WERI-Rb-1 (cell line): ENCODE measurements around the gene CYSTM1.
A peak's percentile ranks its signal among the peaks of the same experiment; 100 is the strongest.

Experiments
- DNase-seq: peaks from one replicate; pipeline ENCODE4 v3.0.0-alpha.2; 2020
- H3K27ac ChIP-seq: fragments of 250-450 bp; sonication (Bioruptor Pico); 2 replicates; pipeline ENCODE4 v1.5.1; 2020; ENCODE audit warnings: mild to moderate bottlenecking, moderate library complexity
- H3K27me3 ChIP-seq: fragments of 250-450 bp; sonication (Bioruptor Pico); 2 replicates; pipeline ENCODE4 v1.5.1; 2021; ENCODE audit warnings: mild to moderate bottlenecking, low read depth, moderate library complexity; ENCODE audit not compliant: insufficient read depth, severe bottlenecking
- H3K36me3 ChIP-seq: fragments of 250-450 bp; sonication (Bioruptor Pico); 2 replicates; pipeline ENCODE4 v1.5.1; 2020; ENCODE audit warnings: mild to moderate bottlenecking, moderate library complexity
- H3K4me3 ChIP-seq: 2 replicates; pipeline ENCODE4 v1.5.1; 2011; ENCODE audit warnings: low read depth, mild to moderate bottlenecking, control low read depth, low read length
- H3K9me3 ChIP-seq: fragments of 250-450 bp; sonication (Bioruptor Pico); 2 replicates; pipeline ENCODE4 v1.5.1; 2021; ENCODE audit warnings: mild to moderate bottlenecking, moderate library complexity; ENCODE audit not compliant: severe bottlenecking
- TF ChIP-seq, protein P1 (sequence below): IDR thresholded peaks from 2 replicates; pipeline ENCODE4 v1.5.1; 2011; ENCODE audit warnings: low read depth, mild to moderate bottlenecking, control low read depth, inconsistent platforms, low read length

CYSTM1 gene

GRCh38 chr5:140174465-140175366 is at the start of gene CYSTM1:
Gene CYSTM1 (plus strand): TSS chr5:140175188. CDS start chr5:140194466, 19,278 bp downstream.
- DNase-seq: peak; percentile 97
- peaks cover 4% of the 10 kb centered on the region for H3K36me3 ChIP-seq
- H3K4me3 ChIP-seq: peak within 1 kb of the TSS; percentile 88
- peak within 1 kb of the TSS; percentile 82 for H3K27ac ChIP-seq
- H3K9me3 ChIP-seq: no peaks in the 10 kb centered on the region
- TF ChIP-seq, protein P1, sequence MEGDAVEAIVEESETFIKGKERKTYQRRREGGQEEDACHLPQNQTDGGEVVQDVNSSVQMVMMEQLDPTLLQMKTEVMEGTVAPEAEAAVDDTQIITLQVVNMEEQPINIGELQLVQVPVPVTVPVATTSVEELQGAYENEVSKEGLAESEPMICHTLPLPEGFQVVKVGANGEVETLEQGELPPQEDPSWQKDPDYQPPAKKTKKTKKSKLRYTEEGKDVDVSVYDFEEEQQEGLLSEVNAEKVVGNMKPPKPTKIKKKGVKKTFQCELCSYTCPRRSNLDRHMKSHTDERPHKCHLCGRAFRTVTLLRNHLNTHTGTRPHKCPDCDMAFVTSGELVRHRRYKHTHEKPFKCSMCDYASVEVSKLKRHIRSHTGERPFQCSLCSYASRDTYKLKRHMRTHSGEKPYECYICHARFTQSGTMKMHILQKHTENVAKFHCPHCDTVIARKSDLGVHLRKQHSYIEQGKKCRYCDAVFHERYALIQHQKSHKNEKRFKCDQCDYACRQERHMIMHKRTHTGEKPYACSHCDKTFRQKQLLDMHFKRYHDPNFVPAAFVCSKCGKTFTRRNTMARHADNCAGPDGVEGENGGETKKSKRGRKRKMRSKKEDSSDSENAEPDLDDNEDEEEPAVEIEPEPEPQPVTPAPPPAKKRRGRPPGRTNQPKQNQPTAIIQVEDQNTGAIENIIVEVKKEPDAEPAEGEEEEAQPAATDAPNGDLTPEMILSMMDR: no peak
- H3K27me3 ChIP-seq: no peaks in the 10 kb centered on the region

DNA sequence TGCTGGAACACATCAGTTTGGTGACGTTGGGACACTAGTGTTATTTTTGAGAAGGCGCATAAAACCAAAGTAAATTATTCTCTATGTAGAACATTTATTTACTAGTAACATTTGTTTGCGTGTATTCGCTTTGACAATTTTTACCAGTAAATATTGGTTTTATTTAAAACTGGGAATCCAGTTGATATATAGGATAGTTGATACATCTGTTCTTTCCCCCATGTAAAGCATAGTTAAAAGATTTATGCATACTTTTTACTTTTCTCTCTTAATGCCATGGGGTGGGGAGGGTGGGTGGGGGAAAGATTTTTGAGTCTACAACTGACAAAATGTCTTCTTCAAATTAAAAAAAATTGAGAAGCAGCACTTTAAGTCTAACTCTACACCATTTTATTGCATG is 49.4 kb upstream of the CYSTM1 start, which contains the start of gene IGIP:
IGIP (plus strand) TSS at position 301 of the 400 bp plus-strand sequence. CDS start 2,540 bp downstream, outside the sequence.
- Histone ChIP-seq H3K36me3 (no peaks in the 10 kb centered on the region), H3K27ac (no peak within 1 kb of the TSS), H3K27me3 (no peaks in the 10 kb centered on the region), H3K9me3 (no peaks in the 10 kb centered on the region), H3K4me3 (no peak within 1 kb of the TSS)
- TF ChIP-seq, protein P1: no peak
- DNase-seq: no peak

DNA sequence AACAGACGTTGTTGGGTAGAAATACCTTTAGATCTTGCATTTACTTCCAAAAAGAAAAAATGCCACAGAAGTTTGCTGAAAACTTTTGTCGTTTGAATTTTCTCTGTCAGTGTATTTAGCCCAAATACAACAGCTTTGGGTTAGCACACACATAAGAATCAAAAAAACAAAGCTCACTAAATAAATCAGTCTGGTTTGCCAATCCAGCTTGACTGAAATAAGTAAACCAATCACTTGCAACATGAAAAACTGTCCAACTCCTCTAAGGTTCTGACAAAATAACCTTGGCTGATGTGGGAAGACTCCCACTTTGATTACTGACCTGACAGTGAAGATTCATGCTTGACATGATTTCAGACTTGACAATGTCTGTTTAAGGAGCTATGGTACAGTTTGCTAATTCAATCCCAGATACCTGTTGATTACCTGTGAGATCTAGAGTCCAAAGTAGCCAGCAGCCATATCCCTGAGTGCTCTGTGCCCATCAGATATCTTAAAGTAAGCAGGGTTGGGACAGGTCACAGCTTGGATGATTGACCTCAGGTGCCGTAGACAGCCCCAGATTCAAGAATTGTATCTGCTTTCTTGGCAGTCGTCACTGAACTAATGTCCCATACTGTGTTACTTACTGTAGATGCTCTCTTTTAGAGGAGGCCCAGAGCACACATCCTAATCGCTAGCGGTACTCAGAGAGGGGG is 48.5 kb upstream of the CYSTM1 start:
- H3K27ac ChIP-seq: no peak overlapping the region
- no peak for DNase-seq
- no peaks in the 10 kb centered on the region for H3K9me3 ChIP-seq
- no peak overlapping the region for H3K4me3 ChIP-seq
- TF ChIP-seq, protein P1: no peak
- H3K36me3 ChIP-seq: no peaks in the 10 kb centered on the region
- H3K27me3 ChIP-seq: no peaks in the 10 kb centered on the region

- TF ChIP-seq, protein P1: no peak
- Histone ChIP-seq H3K27ac (no peak overlapping the region), H3K4me3 (no peak overlapping the region)
Measured at GRCh38 chr5:140128376-140128775, 46.6 kb upstream of the CYSTM1 start.

DNA sequence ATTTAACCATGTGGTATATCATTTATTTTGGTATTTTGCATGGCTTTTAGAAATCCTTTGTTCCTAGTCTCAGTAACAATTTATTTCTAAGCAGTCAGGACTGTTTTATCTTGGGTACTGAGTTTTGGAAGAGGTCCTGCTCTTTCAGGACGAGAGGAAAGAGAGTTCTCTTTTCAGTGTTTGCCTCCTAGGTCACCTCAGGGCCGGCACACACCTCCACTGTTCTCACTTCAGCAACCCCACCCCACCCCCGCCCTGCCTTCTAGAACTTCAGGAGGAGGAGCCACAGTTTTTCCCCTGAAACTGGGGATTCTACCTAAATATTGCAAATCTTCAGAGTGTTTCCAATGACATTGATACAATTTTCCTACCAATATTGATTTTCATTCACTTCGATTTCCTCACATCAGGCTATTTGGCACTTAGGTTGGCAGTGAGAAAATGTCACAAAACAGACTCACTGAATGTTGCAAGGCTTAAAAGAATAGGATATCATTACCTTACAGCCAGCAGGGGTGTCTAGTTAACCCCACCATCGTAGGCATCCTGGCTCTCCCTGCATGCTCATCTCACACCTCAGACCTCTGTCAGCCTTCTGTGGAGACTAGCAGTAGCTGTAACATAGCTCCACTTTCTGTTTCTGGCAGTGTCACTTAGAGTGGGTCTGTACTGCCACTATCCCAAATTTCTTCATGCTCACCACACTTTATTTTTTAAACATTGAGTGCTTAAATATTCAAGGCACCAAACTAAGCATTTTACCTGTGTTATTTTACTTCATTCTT is 43.8 kb upstream of the CYSTM1 start:
- no peak overlapping the region for H3K27ac ChIP-seq
- no peak for DNase-seq
- TF ChIP-seq, protein P1: no peak
- no peaks in the 10 kb centered on the region for H3K9me3 ChIP-seq
- H3K4me3 ChIP-seq: no peak overlapping the region
- H3K27me3 ChIP-seq: no peaks in the 10 kb centered on the region
- H3K36me3 ChIP-seq: no peaks in the 10 kb centered on the region

More at GRCh38 chr5:140128376-140128775, 46.6 kb upstream of the CYSTM1 start:
- no peaks in the 10 kb centered on the region for H3K27me3 ChIP-seq
- no peak for DNase-seq
- no peaks in the 10 kb centered on the region for H3K36me3 ChIP-seq
- H3K9me3 ChIP-seq: no peaks in the 10 kb centered on the region
